Osteoblast (primary cell): ENCODE data around the gene OASL. TPM values are rescaled to one million over a fixed set of nuclear protein-coding genes. Genes with fewer than 3 reads are reported as not detected.
"Not testable (repeated sequence)": the region's sequence is repeated elsewhere in the genome, so short reads cannot be mapped to it uniquely, and the experiment has no call there.

ENCODE experiments used
- DNase-seq: peaks from one replicate; pipeline ENCODE4 v3.0.0; 2011; ENCODE audit warnings: low spot score, mixed read lengths; ENCODE audit not compliant: insufficient read length; ENCODE audit errors: missing footprints
- H2AFZ ChIP-seq: 2 replicates; pipeline ENCODE4 v1.6.0; 2011; ENCODE audit warnings: mild to moderate bottlenecking, low read length
- H3K27ac ChIP-seq: 2 replicates; pipeline ENCODE4 v1.5.1; 2011; ENCODE audit warnings: mild to moderate bottlenecking, low read depth, low read length, moderate library complexity
- H3K27me3 ChIP-seq: 2 replicates; pipeline ENCODE4 v1.6.0; 2012; ENCODE audit warnings: mild to moderate bottlenecking, control low read depth, inconsistent platforms, low read length, moderate library complexity; ENCODE audit not compliant: insufficient read depth
- H3K36me3 ChIP-seq: 2 replicates; pipeline ENCODE4 v1.5.1; 2011; ENCODE audit warnings: mild to moderate bottlenecking, low read length, control low read depth, moderate library complexity; ENCODE audit not compliant: insufficient read depth
- H3K4me1 ChIP-seq: 2 replicates; pipeline ENCODE4 v1.5.1; 2011; ENCODE audit warnings: mild to moderate bottlenecking, low read length, control low read depth, moderate library complexity; ENCODE audit not compliant: insufficient read depth
- H3K4me2 ChIP-seq: 2 replicates; pipeline ENCODE4 v1.6.0; 2011; ENCODE audit warnings: mild to moderate bottlenecking, low read length; ENCODE audit not compliant: insufficient read depth
- H3K4me3 ChIP-seq: fragments of 200-600 bp; sonication (generic); 3 replicates; pipeline ENCODE4 v1.5.1; 2012; ENCODE audit warnings: mild to moderate bottlenecking, low read length, inconsistent platforms; ENCODE audit not compliant: insufficient read depth
- H3K79me2 ChIP-seq: 2 replicates; pipeline ENCODE4 v1.6.0; 2012; ENCODE audit warnings: mild to moderate bottlenecking, low read length, control low read depth, inconsistent platforms; ENCODE audit not compliant: insufficient read depth
- H3K9me3 ChIP-seq: 2 replicates; pipeline ENCODE4 v1.5.1; 2011; ENCODE audit warnings: low read depth, low read length, control low read depth
- H4K20me1 ChIP-seq: 2 replicates; pipeline ENCODE4 v1.6.0; 2012; ENCODE audit warnings: mild to moderate bottlenecking, low read length, control low read depth; ENCODE audit not compliant: insufficient read depth
- total RNA-seq: library from RNA; depleted of rRNA; stranded (reverse); fragments of >200 nt; gene quantifications from 2 replicates; pipeline ENCODE4 v1.2.3, GENCODE V29; 2012
- TF ChIP-seq, protein P1 (sequence below): IDR thresholded peaks from 2 replicates; pipeline ENCODE4 v1.5.1; 2011; ENCODE audit warnings: mild to moderate bottlenecking, low read depth, low read length, moderate library complexity; ENCODE audit errors: extremely low read depth

The OASL gene
- total RNA-seq, 1 donor, result 0.72 TPM

GRCh38 chr12:121048442-121048841 is 9.4 kb upstream of the OASL start:
- Histone ChIP-seq H3K36me3 (no peaks in the 10 kb centered on the region), H4K20me1 (no peaks in the 10 kb centered on the region), H3K27ac (no peak overlapping the region), H3K4me1 (no peaks in the 10 kb centered on the region), H3K4me2 (no peak overlapping the region), H3K9me3 (no peaks in the 10 kb centered on the region), H3K79me2 (no peaks in the 10 kb centered on the region), H2AFZ (no peak overlapping the region), H3K4me3 (no peak overlapping the region), H3K27me3 (peaks cover 4% of the 10 kb centered on the region)
- DNase-seq, result no peak
- TF ChIP-seq, protein P1, sequence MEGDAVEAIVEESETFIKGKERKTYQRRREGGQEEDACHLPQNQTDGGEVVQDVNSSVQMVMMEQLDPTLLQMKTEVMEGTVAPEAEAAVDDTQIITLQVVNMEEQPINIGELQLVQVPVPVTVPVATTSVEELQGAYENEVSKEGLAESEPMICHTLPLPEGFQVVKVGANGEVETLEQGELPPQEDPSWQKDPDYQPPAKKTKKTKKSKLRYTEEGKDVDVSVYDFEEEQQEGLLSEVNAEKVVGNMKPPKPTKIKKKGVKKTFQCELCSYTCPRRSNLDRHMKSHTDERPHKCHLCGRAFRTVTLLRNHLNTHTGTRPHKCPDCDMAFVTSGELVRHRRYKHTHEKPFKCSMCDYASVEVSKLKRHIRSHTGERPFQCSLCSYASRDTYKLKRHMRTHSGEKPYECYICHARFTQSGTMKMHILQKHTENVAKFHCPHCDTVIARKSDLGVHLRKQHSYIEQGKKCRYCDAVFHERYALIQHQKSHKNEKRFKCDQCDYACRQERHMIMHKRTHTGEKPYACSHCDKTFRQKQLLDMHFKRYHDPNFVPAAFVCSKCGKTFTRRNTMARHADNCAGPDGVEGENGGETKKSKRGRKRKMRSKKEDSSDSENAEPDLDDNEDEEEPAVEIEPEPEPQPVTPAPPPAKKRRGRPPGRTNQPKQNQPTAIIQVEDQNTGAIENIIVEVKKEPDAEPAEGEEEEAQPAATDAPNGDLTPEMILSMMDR, result no peak

GRCh38 chr12:121047400-121047799 is 8.4 kb upstream of the OASL start:
- not testable (repeated sequence) for H3K4me3 ChIP-seq, DNase-seq, H4K20me1 ChIP-seq, H3K4me2 ChIP-seq, H3K36me3 ChIP-seq, H3K27me3 ChIP-seq, H2AFZ ChIP-seq, H3K9me3 ChIP-seq, H3K27ac ChIP-seq, H3K79me2 ChIP-seq, H3K4me1 ChIP-seq

GRCh38 chr12:121043067-121043466 is 4.0 kb upstream of the OASL start:
- H2AFZ ChIP-seq, result no peak overlapping the region
- DNase-seq, result no peak
- no peaks in the 10 kb centered on the region for H3K9me3 ChIP-seq

GRCh38 chr12:121036810-121037326 is 2.2 kb downstream of the OASL start:
- no peaks in the 10 kb centered on the region for H3K79me2 ChIP-seq
- H3K27ac ChIP-seq, result peak overlapping the region; percentile 50
- H3K4me2 ChIP-seq, result peak overlapping the region; percentile 33
- peaks cover 41% of the 10 kb centered on the region for H3K4me1 ChIP-seq
- H3K36me3 ChIP-seq, result no peaks in the 10 kb centered on the region
- H3K27me3 ChIP-seq, result no peaks in the 10 kb centered on the region
- DNase-seq, result peak; percentile 95
- no peak overlapping the region for H3K4me3 ChIP-seq
- H3K9me3 ChIP-seq, result no peaks in the 10 kb centered on the region
- no peaks in the 10 kb centered on the region for H4K20me1 ChIP-seq
- H2AFZ ChIP-seq, result no peak overlapping the region
- TF ChIP-seq, protein P1, result no peak

More at GRCh38 chr12:121043067-121043466, 4.0 kb upstream of the OASL start:
- no peaks in the 10 kb centered on the region for H3K36me3 ChIP-seq
- no peak overlapping the region for H3K27ac ChIP-seq
- H4K20me1 ChIP-seq, result no peaks in the 10 kb centered on the region
- peaks cover 8% of the 10 kb centered on the region for H3K4me1 ChIP-seq
- TF ChIP-seq, protein P1, result no peak
- H3K4me3 ChIP-seq, result no peak overlapping the region
- H3K79me2 ChIP-seq, result no peaks in the 10 kb centered on the region
- peaks cover 4% of the 10 kb centered on the region for H3K27me3 ChIP-seq
- H3K4me2 ChIP-seq, result no peak overlapping the region
